GM12878 (cell line): Measurements from ENCODE around the gene SASH1.

Source experiments
- CTCF ChIP-seq, 3 experiments: IDR thresholded peaks in 2 of 3; conservative IDR thresholded peaks in 1 of 3; 2 replicates each; pipeline ENCODE4 v1.5.1; 2011; ENCODE audit warnings: low read depth in 3 of 3, low read length in 3 of 3, mild to moderate bottlenecking in 3 of 3, control low read depth in 2 of 3, moderate library complexity in 2 of 3, inconsistent platforms in 1 of 3, mixed read lengths in 1 of 3; ENCODE audit not compliant: control insufficient read depth in 2 of 3, insufficient read depth in 1 of 3; ENCODE audit errors: extremely low read depth in 1 of 3
- MXI1 ChIP-seq: fragments of 150-350 bp; IDR thresholded peaks from 2 replicates; pipeline ENCODE4 v1.6.1; 2011; ENCODE audit warnings: low read depth, mild to moderate bottlenecking, inconsistent platforms, low read length, improper control_type of control experiment
- NR2F1 ChIP-seq: fragments of 450-650 bp; conservative IDR thresholded peaks from 2 replicates; pipeline ENCODE4 v1.6.1; 2017; ENCODE audit warnings: mild to moderate bottlenecking
- SMAD1 ChIP-seq: fragments of 450-650 bp; IDR thresholded peaks from 2 replicates; pipeline ENCODE4 v1.6.1; 2018; ENCODE audit warnings: mild to moderate bottlenecking, low read depth; ENCODE audit not compliant: partially characterized antibody
- SRF ChIP-seq, 2 experiments: IDR thresholded peaks; 2 replicates each; pipeline ENCODE4 v1.6.1; 2011; ENCODE audit warnings: low read depth in 2 of 2, low read length in 2 of 2, mild to moderate bottlenecking in 1 of 2, moderate library complexity in 1 of 2
- ZSCAN29 ChIP-seq: fragments of 450-650 bp; IDR thresholded peaks from 2 replicates; pipeline ENCODE4 v1.6.1; 2017; ENCODE audit warnings: mild to moderate bottlenecking, moderate library complexity
- TF ChIP-seq, protein P1 (sequence below): fragments of 450-650 bp; IDR thresholded peaks from 2 replicates; pipeline ENCODE4 v1.6.1; 2014; ENCODE audit warnings: mild to moderate bottlenecking
- TF ChIP-seq, protein P2 (sequence below): fragments of 450-650 bp; IDR thresholded peaks from 2 replicates; pipeline ENCODE4 v1.6.1; 2018; ENCODE audit warnings: borderline replicate concordance, mild to moderate bottlenecking; ENCODE audit not compliant: partially characterized antibody
- TF ChIP-seq, protein P3 (sequence below): IDR thresholded peaks from 2 replicates; pipeline ENCODE4 v1.6.1; 2012; ENCODE audit warnings: low read length, inconsistent platforms

DNA sequence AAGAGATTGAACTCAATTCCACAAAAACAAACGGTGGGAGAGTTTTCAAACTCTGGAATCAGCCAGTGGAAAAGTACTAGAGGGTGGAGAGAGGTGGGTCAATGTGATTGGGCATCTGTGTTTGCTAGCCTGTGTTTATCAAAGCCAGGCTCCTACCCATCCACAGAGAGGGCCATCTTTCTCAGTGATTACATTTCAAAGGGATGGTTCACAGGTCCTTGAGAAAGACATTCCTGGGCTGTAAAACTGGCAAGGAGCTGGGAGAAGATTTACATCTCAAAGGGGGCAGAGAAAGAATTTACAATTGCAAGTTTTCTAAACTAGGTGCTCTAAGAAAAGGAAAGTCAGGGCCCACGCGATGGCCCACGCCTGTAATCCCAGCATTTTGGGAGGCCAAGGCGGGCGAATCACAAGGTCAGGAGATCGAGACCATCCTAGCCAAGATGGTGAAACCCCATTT lies 257.4 kb downstream of the SASH1 start:
- TF ChIP-seq, protein P1, sequence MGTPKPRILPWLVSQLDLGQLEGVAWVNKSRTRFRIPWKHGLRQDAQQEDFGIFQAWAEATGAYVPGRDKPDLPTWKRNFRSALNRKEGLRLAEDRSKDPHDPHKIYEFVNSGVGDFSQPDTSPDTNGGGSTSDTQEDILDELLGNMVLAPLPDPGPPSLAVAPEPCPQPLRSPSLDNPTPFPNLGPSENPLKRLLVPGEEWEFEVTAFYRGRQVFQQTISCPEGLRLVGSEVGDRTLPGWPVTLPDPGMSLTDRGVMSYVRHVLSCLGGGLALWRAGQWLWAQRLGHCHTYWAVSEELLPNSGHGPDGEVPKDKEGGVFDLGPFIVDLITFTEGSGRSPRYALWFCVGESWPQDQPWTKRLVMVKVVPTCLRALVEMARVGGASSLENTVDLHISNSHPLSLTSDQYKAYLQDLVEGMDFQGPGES, result no peak
- TF ChIP-seq NR2F1 (no peak), SMAD1 (no peak), MXI1 (no peak), SRF (IDR thresholded peaks at IDR 0.05; ENCODE audit: low read depth in 2 of 2, low read length in 2 of 2) (no peak), CTCF (IDR thresholded peaks at IDR 0.05 in 2 of 3, conservative IDR thresholded peaks at IDR 0.05 in 1 of 3; ENCODE audit: control insufficient read depth in 2 of 3, extremely low read depth in 1 of 3, insufficient read depth in 1 of 3, low read depth in 3 of 3, low read length in 3 of 3) (no peak), ZSCAN29 (no peak)
- TF ChIP-seq, protein P2, sequence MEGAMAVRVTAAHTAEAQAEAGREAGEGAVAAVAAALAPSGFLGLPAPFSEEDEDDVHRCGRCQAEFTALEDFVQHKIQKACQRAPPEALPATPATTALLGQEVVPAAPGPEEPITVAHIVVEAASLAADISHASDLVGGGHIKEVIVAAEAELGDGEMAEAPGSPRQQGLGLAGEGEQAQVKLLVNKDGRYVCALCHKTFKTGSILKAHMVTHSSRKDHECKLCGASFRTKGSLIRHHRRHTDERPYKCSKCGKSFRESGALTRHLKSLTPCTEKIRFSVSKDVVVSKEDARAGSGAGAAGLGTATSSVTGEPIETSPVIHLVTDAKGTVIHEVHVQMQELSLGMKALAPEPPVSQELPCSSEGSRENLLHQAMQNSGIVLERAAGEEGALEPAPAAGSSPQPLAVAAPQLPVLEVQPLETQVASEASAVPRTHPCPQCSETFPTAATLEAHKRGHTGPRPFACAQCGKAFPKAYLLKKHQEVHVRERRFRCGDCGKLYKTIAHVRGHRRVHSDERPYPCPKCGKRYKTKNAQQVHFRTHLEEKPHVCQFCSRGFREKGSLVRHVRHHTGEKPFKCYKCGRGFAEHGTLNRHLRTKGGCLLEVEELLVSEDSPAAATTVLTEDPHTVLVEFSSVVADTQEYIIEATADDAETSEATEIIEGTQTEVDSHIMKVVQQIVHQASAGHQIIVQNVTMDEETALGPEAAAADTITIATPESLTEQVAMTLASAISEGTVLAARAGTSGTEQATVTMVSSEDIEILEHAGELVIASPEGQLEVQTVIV, result no peak
- TF ChIP-seq, protein P3, sequence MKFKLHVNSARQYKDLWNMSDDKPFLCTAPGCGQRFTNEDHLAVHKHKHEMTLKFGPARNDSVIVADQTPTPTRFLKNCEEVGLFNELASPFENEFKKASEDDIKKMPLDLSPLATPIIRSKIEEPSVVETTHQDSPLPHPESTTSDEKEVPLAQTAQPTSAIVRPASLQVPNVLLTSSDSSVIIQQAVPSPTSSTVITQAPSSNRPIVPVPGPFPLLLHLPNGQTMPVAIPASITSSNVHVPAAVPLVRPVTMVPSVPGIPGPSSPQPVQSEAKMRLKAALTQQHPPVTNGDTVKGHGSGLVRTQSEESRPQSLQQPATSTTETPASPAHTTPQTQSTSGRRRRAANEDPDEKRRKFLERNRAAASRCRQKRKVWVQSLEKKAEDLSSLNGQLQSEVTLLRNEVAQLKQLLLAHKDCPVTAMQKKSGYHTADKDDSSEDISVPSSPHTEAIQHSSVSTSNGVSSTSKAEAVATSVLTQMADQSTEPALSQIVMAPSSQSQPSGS, result no peak
